HG03039 (cell line): ENCODE measurements around the gene YBEY.
"Not testable (repeated sequence)": the region's sequence is repeated elsewhere in the genome, so short reads cannot be mapped to it uniquely, and the experiment has no call there.

ENCODE experiments used
- ATAC-seq: cut with Tn5 transposase; IDR thresholded peaks from one replicate; pipeline ENCODE4 v1.9.1; 2021; ENCODE audit warnings: mild to moderate bottlenecking, moderate library complexity; ENCODE audit not compliant: unreplicated experiment

Gene YBEY

GRCh38 chr21:46285761-46286647 lies at the start of gene YBEY:
Gene YBEY, plus strand, starts transcription at chr21:46286342. Its CDS starts 572 bp downstream, at chr21:46286914.
- ATAC-seq, result peak; percentile 76

DNA sequence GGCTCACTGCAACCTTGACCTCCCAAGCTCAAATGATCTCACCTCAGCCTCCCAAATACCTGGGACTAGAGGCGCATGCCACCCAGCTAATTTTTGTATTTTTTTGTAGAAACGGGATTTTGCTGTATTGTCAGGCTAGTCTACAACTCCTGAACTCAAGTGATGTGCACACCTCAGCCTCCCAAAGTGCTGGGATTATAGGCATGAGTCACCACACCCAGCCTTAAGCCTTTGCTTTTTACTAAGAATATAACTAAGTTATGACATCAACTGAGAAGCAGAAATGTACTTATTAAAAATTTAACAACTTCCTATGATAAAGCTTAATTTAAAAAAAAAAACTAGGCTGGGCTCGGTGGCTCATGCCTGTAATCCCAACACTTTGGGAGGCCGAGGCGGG lies 48.7 kb upstream of the YBEY start:
- ATAC-seq, result no peak

GRCh38 chr21:46239817-46240325 lies 46.3 kb upstream of the YBEY start:
- no peak for ATAC-seq

DNA sequence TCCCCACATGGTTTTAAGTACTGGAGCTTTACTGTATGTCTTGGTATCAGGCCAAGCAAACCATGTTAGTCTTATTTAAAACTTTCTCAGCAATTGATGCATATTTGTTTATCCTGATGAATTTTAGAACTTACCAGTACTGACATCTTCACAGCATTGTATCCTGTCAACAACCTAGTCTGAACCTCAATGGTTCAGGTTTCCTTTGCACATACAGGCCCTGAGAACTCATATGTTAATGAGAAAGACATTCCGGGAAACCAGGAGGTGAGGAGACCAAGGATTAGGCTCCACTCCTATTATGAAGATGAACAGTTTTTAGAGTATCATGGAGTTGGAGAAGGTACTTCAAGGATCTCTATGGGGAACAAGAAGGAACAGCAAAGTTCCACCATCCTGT lies 44.6 kb upstream of the YBEY start:
- not testable (repeated sequence) for ATAC-seq

GRCh38 chr21:46243325-46243724 lies 42.8 kb upstream of the YBEY start:
- ATAC-seq, result no peak

DNA sequence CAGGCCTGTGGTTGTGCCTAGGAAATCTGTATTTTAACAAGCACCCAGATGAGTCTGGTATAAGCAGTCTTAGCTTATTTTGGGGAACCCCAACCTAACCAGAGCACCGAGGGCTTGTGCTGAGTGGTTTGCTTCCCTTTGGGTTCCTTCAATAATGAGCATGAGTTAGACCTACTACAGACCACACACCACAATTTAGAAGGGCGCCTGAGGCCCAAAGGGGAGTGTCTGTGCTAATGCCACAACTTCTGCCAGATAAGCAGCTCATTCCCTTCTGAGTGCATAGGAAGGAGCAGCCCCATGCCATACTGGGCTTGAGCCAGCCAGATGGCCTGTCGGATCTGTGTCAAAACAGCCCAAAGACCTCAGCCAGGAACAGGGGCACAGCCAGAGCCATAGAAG lies 42.2 kb upstream of the YBEY start:
- no peak for ATAC-seq

DNA sequence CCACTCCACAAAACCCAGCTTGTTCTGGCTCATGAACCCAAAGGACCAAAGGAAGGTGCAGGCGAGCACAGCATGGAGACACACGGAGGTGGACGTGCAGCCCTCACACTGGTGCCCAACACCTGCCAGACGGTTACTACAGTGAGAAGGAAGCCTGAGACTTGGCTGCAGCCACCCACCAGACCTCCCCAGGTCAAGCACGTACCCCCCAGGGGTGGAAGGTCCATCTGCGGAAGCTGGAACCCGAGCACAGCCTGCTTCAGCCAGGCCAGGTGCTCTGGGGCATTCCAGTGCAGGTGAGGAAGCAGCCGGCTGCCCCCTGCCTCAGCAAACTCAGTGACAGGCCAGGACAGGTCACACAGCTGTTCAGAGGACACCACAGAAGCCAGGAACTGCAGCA lies 41.5 kb upstream of the YBEY start:
- no peak for ATAC-seq

DNA sequence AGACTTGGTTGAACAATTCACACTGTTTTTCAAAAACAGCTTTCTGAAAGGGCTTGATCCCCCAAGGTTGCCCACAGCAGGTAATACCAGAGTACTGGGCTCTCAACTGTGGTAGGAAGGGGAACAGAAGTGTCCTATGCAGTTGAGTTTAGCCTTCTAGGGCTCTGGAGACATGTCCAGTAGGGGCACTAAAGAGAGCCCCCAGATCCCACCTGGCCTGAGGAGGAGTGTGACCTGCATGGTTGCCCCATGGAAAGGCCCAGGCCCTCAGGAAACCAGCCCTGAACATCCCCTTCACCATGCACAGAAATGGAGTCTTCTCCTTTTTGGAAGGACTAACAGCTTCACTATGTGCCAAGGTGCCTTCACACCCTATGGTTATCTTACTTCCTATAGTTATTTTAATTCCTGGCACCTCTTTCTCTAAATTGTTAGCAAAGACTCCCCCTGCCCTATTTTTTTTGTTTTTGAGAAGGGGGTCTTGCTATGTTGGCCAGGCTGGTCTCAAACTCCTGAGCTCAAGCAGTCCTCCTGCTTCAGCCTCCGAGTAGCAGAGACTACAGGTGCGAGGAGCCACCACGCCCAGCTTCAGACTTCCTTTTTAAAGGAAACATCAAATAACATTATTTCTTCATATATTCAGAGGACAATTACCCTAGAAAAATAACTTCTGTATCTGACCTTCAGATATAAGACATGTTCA lies 40.8 kb upstream of the YBEY start:
- no peak for ATAC-seq

DNA sequence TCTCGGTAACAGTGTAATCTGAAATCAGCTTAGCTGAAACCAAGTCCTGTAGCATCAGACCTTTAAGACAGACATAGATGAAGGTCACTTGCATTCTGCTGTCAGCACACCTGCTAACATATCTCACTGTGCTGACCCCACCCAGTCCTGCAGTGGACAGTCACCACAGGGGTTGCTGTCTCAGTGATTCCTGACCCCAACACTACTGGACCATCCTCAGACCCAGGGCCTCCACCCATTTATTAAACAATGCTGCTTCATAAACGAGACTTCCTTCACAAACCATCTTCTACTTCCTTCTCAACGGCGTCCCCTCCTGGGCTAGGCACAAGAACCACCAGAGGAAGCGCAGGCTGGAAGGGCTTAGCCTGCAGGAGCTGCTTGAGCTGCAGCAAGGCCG lies 39.8 kb upstream of the YBEY start:
- ATAC-seq, result no peak

DNA sequence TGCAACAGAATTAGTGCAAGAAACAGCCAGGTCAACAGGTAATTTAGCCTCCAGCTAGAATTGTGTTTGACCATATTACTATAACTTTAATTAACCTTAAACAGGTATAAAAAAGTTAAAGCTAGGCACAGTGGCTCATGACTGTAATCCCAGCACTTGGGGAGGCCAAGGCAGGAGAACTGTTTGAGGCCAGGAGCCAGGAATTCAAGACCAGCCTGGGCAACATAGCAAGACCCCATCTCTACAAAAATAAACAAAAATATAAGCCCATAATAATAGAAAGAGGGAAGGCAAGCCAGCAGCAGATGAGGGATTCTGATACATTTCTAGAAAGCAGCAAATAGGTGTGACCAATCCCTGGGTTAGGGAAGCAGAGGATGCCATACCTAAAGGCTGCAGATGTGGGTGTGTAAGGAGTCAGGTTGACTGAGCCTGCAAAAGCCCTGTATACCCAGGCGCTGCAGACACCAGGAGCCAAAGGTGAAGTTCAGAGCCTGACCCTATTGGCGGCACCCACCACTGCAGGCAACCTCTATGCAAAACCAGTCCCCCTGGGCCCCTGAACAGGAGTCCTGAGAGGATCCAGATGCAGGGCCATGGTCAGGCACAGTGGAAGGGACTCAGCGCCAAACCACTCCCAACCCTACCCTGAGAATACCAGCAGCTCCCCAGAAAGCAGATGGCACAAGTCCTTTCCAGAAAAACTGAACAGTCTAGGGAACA lies 38.3 kb upstream of the YBEY start:
- ATAC-seq, result no peak

DNA sequence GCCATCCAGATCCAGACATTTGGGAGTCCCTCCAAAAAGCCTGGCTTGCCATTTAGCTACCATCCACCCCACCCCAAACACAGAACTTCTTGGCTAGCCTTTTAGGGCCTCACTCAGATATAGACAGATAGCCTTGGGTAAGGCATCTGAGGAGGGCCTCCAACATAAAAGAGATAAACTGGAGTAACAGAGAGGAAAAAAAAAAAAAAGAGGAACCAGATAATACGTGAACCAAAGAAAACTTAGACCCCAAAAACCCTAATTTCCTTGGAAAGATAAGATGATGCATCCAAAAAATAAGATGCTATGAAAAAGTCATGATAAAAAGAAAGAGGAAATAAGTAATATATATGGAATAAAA lies 37.7 kb upstream of the YBEY start:
- ATAC-seq, result no peak

GRCh38 chr21:46248827-46249226 lies 37.3 kb upstream of the YBEY start:
- ATAC-seq, result no peak

DNA sequence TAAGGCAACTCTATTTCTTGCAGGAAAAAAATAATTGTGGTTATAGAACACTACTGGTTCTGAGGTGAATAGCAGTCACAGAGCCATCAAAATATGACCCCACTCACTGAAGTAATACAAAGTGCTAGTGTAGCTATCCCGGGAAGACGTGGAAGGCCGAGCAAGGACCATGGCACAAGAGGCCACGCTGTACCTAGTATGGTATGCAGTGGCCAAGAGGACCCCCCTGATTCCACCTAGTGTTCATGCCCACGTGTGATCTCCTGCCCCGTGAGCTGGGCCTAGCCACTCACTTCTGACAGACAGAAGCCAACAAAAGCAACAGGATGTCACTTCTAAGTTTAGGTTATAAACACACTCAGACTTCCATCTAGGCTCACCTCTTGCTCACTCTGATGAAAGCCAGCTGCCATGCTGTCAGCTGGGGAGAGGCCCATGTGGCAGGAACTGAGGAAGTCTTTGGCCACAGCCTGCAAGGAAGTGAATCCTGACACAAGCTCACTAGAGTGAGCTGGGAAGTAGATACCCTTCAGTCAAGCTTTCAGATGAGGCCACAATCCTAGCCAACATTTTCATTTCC lies 35.9 kb upstream of the YBEY start:
- ATAC-seq, result no peak

DNA sequence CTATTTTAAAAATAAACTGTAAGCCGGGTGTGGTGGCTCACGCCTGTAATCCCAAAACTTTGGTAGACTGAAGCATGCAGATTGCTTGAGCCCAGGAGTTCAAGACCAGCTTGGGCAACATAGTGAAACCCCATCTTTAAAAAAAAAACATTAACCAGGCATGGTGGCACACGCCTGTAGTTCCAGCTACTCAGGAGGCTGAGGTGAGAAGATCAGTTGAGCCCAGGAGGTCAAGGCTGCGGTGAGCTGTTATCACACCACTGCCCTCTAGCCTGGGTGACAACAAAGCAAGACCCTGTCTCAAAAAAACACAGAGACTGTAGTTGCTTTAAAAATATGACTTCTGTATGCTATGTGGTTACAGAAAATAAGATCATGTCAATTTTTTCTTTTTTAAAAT lies 33.3 kb upstream of the YBEY start:
- ATAC-seq, result no peak

DNA sequence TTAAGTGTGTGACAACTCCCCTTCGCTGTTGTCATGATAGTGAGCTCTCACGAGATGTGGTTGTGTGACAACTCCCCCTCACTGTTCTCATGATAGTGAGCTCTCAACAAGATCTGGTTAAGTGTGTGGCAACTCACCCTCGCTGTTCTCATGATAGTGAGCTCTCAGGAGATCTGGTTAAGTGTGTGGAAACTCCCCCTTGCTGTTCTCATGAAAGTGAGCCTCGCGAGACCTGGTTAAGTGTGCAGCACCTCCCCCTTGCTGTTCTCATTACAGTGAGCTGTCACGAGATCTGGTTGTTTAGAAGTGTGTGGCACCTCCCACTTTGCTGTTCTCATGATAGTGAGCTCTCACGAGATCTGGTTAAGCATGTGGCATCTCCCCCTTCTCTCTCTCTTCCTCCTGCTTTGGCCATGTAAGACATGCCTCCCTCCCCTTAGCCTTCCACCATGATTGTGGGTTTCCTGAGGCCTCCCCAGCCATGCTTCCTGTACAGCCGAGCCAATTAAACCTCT lies 32.5 kb upstream of the YBEY start:
- no peak for ATAC-seq

GRCh38 chr21:46254208-46254975 lies 31.8 kb upstream of the YBEY start:
- no peak for ATAC-seq

DNA sequence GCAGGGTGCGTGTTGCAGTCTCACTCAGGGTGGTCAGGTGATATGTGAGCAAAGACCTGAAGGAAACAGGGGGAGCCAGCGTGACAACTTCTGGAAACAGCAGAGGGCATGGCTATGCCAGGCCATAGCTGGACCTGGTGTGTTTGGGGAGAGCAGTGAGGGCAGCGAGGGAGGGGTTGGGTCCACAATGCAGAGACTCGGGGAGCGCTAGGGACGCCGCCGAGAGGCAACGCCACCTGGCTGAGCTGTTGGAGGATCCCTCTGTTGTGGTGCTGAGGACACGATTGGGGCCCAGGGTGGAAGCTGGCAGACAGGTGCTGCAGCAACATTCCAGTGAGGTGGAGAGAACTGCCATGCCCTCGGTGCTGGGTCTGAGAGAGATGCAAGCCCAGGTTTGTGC lies 31.0 kb upstream of the YBEY start:
- ATAC-seq, result no peak

DNA sequence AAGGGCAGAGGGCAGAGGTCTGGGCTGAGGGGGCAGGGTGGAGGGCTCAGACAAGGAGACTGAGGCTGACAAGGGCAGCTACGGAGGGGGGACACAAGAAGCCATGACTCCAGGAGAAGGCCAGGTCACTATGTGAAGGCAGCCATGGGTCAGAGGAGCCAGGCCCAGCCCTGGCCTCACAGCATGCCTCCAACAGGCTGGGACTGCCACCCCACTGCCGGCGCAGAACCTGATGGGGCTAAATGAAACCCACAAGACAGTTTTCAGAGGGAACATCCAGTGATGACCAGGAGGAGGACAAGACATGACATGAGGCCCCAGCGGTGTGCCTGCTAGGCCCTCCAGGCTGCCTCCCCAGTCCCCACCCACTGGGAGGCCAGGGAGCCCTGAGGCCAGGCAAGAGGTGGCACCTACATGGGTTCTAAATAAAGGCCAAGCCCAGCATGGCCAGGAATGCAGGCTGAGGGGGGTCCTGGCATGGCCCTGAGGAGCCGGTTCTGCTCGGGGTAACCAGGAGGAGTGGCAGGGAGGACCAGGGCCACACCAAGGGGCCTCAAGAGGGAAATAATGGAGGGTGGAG lies 30.3 kb upstream of the YBEY start:
- no peak for ATAC-seq

DNA sequence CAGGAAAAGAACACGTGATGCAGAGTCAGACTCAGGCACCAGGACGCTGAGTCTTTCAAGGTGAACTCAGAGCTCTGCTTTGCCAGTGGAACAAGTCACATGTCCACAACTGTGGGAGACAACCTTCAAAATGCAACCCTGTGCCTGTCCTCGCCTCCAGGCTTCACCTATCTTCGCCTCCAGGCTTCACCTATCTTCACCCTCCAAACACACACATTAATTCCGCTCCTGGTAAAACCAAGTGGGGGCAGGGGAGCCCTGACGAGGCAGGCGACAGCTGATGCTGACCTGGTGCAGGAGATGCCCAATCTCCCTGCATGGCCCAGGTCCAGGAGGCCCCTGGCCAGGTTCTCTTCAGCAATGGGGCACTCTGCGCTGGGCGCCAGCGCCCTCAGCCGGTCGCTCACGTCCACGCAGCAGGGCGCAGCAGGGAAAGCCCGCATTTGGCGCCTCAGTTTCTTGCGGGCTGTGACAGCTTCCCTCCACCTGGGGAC lies 29.6 kb upstream of the YBEY start:
- ATAC-seq, result no peak
